Measurements from ENCODE around the gene KIF5A.

GRCh38 chr12:57610554-57611107, 60.8 kb downstream of the KIF5A start:
- no peak for TF ChIP-seq CTCF (IDR thresholded peaks at IDR 0.05)
- no peak for TF ChIP-seq SIN3A (IDR thresholded peaks at IDR 0.05; ENCODE audit: borderline replicate concordance, insufficient read depth, low read depth, low read length)
- no peak for TF ChIP-seq POLR2AphosphoS5 (IDR thresholded peaks at IDR 0.05; ENCODE audit: low read depth, low read length)
- TF ChIP-seq REST (IDR thresholded peaks at IDR 0.05; ENCODE audit: insufficient read depth in 1 of 2, low read depth in 2 of 2, low read length in 1 of 2) = no peak
